ENCODE data around the gene COL26A1.
"Not testable (repeated sequence)": the region's sequence is repeated elsewhere in the genome, so short reads cannot be mapped to it uniquely, and the experiment has no call there.

The COL26A1 gene

GRCh38 chr7:101604331-101604933 lies 241.8 kb downstream of the COL26A1 start:
- DNase-seq: no peak

- DNase-seq: not testable (repeated sequence)
These were observed 242.3 kb downstream of the COL26A1 start for GRCh38 chr7:101604934-101605332.

GRCh38 chr7:101605611-101606497 lies 243.2 kb downstream of the COL26A1 start:
- no peak for DNase-seq

- DNase-seq: no peak
These were observed 243.8 kb downstream of the COL26A1 start for GRCh38 chr7:101606498-101606923.
